ENCODE data around the gene NDRG3. TPM values are rescaled to one million over a fixed set of nuclear protein-coding genes. Genes with fewer than 3 reads are reported as not detected.

Gene NDRG3
- total RNA-seq, result 9.4 and 17.8 TPM in 2 replicates

DNA sequence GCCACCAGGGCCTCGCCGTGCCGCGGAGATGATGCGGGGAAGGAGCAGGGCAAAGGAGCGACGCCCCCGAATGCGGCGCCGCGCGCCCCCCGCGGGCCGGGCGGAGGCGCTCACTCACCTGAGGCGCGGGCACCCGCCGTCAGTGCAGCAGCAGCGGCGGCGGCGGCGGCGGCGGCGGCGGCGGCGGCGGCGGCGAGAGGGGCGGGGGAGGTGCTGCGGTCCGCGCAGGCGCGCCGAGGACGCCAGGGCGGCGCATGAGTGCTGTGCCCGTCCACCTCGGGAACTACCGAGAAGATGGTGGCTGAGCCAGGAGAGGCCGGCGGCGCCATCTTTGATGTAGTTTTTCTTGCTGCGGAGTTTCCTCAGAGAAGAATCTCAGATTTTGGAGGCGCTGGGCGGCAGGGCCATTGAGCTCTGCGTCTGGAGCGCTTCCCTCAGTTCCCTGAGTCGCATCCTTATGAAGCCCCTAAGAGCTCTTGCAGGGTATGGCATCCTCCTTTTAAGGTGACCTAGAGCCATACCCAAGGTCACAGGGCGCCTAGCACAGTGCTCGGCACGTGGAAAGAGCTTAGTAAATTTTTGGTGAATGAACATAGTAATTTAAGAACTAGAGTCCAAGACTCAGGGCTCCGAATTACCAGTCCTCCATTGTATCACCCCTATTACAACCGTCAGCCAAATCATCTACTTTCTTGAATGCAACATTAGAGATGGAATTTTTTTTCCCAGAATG lies at the start of gene NDRG3:
Gene NDRG3, minus strand, starts transcription at position 164 of the 733 bp plus-strand sequence. CDS start 24,355 bp downstream, outside the sequence.

DNA sequence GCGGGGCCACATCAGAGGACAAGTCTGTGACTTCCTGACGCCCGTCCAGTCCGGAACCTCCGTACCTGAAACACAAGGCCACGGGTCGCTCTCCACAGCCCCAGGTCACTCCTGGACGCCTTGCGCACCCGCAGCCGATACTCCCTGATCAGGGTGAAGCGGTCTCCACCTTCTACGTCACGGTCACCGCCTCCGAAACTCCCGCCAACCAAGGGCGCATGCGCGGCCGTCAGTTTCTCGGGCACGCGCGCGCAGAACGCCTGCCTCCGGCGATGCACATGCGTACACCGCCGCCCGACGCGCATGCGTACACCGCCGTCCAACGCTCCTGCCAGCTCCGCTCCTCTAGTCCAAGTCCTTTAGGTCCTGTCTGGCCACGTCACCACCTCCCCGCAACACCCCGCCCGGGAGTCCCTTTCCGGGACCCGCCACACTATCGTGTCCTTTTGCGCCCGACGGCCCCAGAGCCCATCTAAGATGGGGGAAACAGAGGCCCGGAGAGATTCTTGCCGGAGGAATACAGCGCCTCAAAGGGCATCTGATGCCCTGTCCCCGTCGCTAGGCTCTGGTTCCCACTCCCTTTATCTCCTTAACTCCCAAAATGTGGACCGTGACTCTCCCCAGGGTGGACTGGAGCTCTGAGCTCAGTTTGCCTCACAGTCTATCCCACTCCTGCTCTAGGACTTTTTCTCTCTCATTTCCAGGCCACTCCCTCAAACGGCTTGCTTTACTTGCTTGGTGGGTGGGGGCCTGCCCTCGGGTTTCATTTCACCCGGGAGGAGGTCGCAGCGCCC lies 27.9 kb upstream of the NDRG3 start, which contains the start of gene DSN1:
Gene DSN1, minus strand, starts transcription at position 167 of the 794 bp plus-strand sequence. CDS start 2,305 bp downstream, outside the sequence.

DNA sequence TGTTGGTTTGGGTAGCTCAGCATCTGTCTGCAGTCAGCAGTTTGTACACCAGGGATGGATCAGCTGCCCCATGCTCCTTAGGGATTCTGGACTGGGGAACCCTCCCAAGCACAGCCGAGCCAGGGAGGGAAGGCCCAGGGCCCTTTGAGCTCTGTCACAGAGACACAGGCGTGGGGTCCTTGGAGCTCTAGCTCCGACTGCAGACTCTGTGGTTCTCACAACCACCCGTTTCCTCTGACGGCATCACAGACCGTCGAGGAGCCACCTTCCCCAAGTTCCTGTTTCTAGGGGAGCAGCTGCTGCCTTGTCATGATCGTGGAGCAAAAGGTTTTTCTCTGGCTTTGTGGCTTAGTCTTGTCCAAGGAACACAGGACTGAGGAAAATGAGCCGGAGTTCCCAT lies 99.9 kb downstream of the NDRG3 start, which contains the start of gene SLA2:
Gene SLA2, minus strand, starts transcription at position 199 of the 400 bp plus-strand sequence. CDS start 4,861 bp downstream, outside the sequence.

DNA sequence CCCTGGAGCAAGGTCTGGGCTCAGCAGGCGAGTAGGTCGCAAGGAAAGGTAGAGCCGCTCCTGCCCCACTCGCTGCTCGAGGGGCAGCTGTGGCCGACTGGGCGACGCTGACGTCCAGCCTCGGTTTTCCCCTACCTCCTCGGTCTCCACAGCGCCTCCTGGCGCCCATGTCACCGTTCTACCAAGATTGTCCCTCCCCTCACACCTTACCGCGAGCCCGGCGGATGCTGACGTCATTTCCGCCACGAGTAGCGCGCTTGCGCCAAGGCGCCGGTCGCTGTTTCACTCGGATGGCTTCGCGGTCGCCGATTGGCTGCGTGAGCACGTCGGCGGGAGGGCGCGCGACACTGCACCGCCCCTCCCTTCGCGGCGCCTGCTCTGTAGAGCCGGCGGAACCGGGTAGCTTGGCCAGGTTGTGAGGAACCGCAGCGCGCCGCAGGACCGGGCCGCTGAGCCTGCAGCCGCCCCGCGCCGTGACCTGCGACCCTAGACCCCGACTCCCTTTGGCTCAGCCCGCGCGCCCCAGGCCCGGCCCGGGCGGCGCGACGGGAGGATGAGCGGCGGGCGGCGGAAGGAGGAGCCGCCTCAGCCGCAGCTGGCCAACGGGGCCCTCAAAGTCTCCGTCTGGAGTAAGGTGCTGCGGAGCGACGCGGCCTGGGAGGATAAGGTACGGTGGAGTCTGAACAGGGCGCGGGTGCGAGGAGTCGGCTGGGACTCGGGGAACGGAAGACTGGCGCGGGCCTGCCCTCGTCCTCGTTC lies 140.3 kb downstream of the NDRG3 start, which contains the start of gene RAB5IF:
Gene RAB5IF, plus strand, starts transcription at position 381 of the 759 bp plus-strand sequence. Its CDS starts 173 bp downstream, at position 554.

Other genes starting within 250 kb of the NDRG3 start
- gene MYL9, start 204.6 kb downstream of the NDRG3 start, total RNA-seq, result 97.7 and 116 TPM in 2 replicates
- gene TGIF2, start 172.5 kb downstream of the NDRG3 start, total RNA-seq, result 3.2 and 7.8 TPM in 2 replicates
- gene RAB5IF, start 140.3 kb downstream of the NDRG3 start, total RNA-seq, result 98.3 and 102 TPM in 2 replicates
- gene SLA2, start 99.9 kb downstream of the NDRG3 start, total RNA-seq, result not detected in 2 replicates
- gene DSN1, start 27.7 kb upstream of the NDRG3 start, total RNA-seq, result 9.1 and 9.4 TPM in 2 replicates
- gene TLDC2, start 130.0 kb upstream of the NDRG3 start, total RNA-seq, result not detected in 2 replicates
- 58.7 and 62.9 TPM in 2 replicates for gene SAMHD1, start 205.6 kb upstream of the NDRG3 start, total RNA-seq

Data from cardiac atrium fibroblast (primary cell).